Measurements from ENCODE around the gene NFKB1. TPM values are rescaled to one million over a fixed set of nuclear protein-coding genes. Genes with fewer than 3 reads are reported as not detected.
A peak's percentile ranks its signal among the peaks of the same experiment; 100 is the strongest.

NFKB1 gene
- total RNA-seq, 1 donor from 2014 or later = 33.4 TPM

GRCh38 chr4:102620697-102621497 is 119.7 kb downstream of the NFKB1 start:
- DNase-seq (ENCODE audit: low read depth) = peak; percentile 92

- peak; percentile 65 for DNase-seq (ENCODE audit: low read depth)
Observed at GRCh38 chr4:102623622-102624021, 122.5 kb downstream of the NFKB1 start.

- no peak for DNase-seq (ENCODE audit: low read depth)
Observed at GRCh38 chr4:102624505-102624904, 123.3 kb downstream of the NFKB1 start.

DNA sequence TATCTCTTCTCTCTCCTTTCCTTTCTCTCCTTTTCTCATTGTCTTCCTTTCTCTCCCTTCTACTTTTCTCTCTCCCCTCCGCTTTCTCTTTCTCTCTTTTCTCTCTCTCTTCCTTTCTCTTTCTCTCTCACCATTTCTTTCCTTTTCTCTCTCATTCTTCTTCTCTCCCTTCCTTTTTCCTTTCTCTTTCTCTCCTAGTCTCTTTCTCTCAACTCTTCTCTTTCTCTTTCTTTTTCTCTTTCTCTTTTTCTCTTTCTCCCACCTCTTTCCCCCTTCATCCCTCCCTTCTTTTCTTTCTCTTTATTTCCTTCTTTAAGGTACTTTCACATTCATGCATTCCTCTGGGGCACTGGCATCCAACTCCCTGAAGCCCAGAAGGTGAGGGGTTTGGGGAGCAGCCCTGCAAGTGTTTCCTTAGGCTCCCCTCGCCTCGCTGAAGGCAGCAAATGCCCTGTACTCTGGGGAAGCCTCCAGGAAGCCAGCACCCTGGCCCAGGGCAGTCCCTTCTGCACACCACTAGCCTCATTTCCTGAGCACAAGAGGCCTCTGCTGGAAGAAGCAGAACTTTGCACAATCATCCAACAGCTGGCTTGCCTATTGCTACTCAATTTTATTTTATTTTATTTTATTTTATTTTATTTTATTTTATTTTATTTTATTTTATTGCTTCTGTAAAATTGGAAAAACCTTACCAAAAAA is 124.2 kb downstream of the NFKB1 start:
- DNase-seq (ENCODE audit: low read depth) = peak; percentile 42

GRCh38 chr4:102627831-102628523 is 126.8 kb downstream of the NFKB1 start:
- peak; percentile 42 for DNase-seq (ENCODE audit: low read depth)

DNA sequence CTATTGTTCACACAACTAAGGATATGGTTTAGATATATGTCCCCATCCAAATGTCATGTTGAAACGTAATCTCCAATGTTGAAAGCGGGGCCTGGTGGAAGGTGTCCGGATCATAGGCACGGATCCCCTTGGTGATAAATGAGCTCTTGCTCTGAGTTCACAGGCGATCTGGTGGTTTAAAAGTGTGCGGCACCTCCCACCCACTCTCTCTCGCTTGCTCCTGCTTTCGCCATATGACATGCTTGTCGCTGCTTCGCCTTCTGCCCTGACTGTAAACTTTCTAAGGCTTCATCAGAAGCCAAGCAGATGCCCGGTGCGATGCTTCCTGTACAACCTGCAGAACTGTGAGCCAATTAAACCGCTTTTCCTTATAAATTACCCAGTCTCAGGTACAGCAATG is 128.5 kb downstream of the NFKB1 start:
- no peak for DNase-seq (ENCODE audit: low read depth)

DNA sequence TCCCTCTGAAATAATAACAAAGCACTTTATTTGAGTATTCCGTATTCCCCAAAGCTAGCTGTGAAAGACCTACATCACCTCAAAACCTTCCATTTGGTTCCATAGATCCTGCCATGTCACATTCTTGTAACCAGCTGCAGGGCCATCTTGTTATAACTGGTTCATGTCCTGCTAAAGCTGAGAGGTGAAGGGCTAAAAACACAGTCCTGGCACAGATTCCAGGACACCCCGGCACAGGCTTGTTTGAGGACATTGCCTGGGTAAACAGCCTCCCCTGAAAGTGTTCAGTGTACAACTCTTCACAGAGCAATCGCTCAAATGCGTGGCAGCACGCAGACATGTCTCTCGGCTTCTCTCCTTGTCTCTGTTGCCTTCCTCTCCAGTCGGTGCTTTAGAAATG is 130.5 kb downstream of the NFKB1 start:
- no peak for DNase-seq (ENCODE audit: low read depth)

GRCh38 chr4:102632241-102633065 is 131.3 kb downstream of the NFKB1 start:
- no peak for DNase-seq (ENCODE audit: low read depth)

DNA sequence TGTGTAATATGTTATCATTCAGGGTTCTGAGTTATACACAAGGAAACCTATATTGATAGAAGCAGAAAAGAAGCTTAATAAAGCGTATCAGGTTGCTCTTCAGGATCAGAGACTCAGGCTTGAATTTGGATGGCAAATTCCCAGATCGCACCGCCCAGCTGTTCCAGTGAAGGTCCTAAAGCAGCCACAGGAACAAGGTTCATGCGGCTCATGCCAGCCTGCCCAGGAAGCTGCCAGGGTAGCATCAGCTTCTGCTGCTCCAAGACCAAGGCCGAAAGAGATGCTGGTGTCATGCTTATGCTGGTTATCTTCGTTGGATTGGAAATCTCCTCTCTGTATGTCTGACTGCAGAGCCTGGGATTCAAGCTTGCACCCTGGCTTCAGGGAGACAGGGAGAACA is 131.9 kb downstream of the NFKB1 start:
- DNase-seq (ENCODE audit: low read depth) = no peak

DNA sequence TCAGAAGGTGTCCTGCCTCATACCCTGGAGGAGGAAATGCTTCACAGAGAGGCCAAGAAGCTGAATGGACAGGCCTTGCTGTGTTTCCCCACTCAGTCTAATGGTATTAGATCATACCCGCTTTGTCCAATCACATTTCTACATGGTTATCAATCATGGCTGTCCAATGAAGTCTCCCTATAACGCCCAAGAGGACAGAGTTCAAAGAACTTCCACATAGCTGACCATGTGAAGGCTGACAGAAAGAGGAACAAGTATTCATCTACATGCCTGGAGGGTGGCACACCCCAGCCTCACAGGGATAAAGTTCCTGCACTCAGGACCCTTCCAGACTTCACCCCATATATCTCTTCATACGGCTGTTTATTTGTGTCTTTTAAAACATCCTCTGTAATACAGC is 136.2 kb downstream of the NFKB1 start:
- no peak for DNase-seq (ENCODE audit: low read depth)

DNA sequence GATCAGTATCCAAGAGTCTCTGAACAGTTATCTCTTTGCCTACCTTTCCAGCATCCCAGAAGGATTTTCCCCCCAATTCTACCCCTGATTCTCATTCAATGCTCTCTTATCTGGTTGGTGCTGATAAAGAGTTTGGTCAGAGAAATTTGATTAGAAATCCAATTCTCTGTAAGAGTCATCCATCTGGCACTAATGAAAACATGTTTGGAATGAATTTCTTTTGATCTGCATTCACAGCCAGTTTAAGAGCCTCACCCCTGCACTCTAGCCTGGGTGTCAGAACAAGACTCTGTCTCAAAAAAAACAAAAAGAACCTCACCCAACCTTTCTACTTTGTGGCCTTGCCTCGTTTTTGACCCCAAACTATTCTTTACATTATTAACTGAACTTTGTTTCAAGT is 137.5 kb downstream of the NFKB1 start:
- no peak for DNase-seq (ENCODE audit: low read depth)

DNA sequence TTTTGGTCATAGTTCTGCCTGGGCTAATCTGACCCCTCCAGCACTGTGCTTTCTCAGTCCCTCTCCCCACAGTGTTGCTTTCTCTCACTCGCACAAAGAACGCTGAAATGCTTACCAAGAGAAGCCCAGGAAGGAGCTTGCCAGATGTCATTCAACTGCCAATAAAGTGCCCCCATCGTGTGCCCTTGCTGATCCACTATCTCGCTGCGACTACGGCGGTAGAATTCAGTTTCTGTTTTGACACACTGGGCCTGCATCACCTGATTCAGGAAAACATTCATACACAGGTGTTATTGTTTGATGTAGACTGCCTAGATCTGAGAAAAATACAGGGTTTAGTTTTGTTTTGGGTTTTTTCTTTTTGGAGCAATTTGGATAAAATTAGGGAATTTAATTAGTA is 138.4 kb downstream of the NFKB1 start:
- DNase-seq (ENCODE audit: low read depth) = no peak

GRCh38 chr4:102640669-102641068 is 139.5 kb downstream of the NFKB1 start:
- DNase-seq (ENCODE audit: low read depth) = peak; percentile 37

- DNase-seq (ENCODE audit: low read depth) = no peak
Observed at GRCh38 chr4:102641793-102642192, 140.6 kb downstream of the NFKB1 start.

- peak; percentile 25 for DNase-seq (ENCODE audit: low read depth)
Observed at GRCh38 chr4:102642631-102643298, 141.6 kb downstream of the NFKB1 start.

DNA sequence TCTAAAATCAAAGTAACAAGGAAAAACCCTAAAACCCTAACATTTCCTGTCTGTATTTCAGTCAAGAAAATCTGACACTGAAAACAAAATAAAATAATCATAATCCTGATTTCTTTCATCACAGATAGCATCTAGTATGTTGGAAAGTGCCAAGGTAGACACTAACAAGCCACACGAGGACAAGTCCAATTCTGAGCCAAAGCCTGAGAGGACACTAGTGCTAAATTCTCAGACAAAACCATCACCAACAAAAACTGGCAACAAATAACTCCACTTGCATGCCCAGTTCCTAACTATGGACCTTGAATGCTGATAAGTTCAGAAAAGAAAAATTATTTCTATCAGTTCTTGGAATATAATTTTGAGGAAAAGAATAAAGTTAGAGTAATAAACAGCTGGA is 146.0 kb downstream of the NFKB1 start:
- DNase-seq (ENCODE audit: low read depth) = no peak

DNA sequence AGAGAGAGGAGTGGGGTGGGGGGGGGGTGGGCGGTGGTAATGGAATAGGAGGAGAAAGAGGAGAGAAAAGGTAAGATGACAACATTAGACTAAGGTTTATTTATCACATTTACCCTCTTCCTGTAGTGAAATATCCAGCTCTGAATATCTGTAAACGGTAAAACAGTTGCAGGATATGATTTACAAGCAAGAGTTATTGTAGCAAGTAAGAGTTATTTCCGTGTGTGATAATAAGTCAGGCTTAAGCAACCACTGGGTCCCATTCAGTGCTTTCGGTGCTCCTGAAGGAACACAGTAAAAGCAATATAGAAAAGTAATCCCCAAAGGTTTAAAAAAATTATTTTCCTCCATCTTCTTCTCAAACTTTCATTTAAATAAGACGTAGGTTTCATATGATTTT is 156.0 kb downstream of the NFKB1 start:
- no peak for DNase-seq (ENCODE audit: low read depth)

DNA sequence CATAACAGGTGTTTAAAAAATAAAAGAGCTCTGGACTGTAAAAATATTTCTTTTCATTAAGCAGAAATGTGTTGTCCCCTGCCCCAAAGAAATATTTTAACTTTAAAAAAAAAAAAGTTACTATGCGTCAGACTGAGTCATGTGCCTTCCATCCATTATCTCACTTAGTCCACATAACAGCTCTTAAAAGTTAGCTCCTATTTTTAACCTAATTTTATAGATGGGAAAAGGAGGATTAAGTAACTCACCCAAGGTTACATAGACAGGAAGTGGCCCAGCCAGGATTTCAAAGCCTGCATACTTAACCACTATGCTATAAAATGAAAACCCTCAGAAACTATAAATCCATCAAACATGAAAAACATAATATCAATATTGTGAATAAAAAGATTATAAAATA is 161.9 kb downstream of the NFKB1 start:
- DNase-seq (ENCODE audit: low read depth) = no peak

- DNase-seq (ENCODE audit: low read depth) = peak; percentile 70
Observed at GRCh38 chr4:102665527-102665926, 164.4 kb downstream of the NFKB1 start.

Measured in myocyte (in vitro differentiated cells).